HepG2 (cell line): Measurements from ENCODE around the gene MS4A2. TPM values are rescaled to one million over a fixed set of nuclear protein-coding genes. Genes with fewer than 3 reads are reported as not detected.

Source experiments
- ATAC-seq: fragments of 200-7000 bp; cut with Tn5 transposase; 3 replicates; pipeline ENCODE4 v1.9.1; 2020; ENCODE audit warnings: mild to moderate bottlenecking, moderate library complexity
- BruUV-seq: library from RNA; stranded (reverse); fragments of 400-500 nt; replicated peaks from 2 replicates; lab custom pipeline; 2021; lab: Mats Ljungman, UMichigan
- CTCF ChIA-PET: fragments of 300-600 bp; formaldehyde crosslinking; extraction: SDS; loops from one replicate; lab custom pipeline; 2021; ENCODE audit warnings: low total read pairs, inconsistent platforms, low intra/inter-chr PET ratio; lab: Yijun Ruan, JAX
- POLR2A ChIA-PET: fragments of 350-600 bp; sonication (Branson Sonifier 250); formaldehyde crosslinking; loops from one replicate; lab custom pipeline; 2020; ENCODE audit warnings: antibody characterized with exemption, inconsistent platforms; lab: Yijun Ruan, JAX
- DNase-seq: peaks from one replicate; pipeline ENCODE4 v3.0.0-alpha.2; 2015; ENCODE audit warnings: low spot score
- FAIRE-seq: peaks from 3 replicates; lab custom pipeline; 2011; peaks lifted over from hg19 to GRCh38; lab: Jason Lieb, UNC
- H2AFZ ChIP-seq: one replicate; pipeline ENCODE4 v1.6.1; 2011; ENCODE audit warnings: low read length, inconsistent platforms
- H3K27ac ChIP-seq: fragments of 300-600 bp; 3 replicates; pipeline ENCODE4 v1.8.0; 2011; ENCODE audit warnings: mixed run types, mild to moderate bottlenecking, mixed read lengths, low read length, inconsistent platforms; ENCODE audit not compliant: insufficient read depth; ENCODE audit errors: extremely low read length
- H3K27me3 ChIP-seq, 2 experiments: fragments of 200-600 bp in 1 of 2; 2 replicates in 1 of 2; 3 replicates in 1 of 2; pipeline versions ENCODE4 v1.6.0 to v1.8.0; 2011; ENCODE audit warnings: low read length in 2 of 2, mild to moderate bottlenecking in 2 of 2, moderate library complexity in 2 of 2, inconsistent platforms in 1 of 2; ENCODE audit not compliant: insufficient read depth in 2 of 2, control insufficient read depth in 1 of 2
- H3K36me3 ChIP-seq, 2 experiments: fragments of 200-600 bp in 1 of 2; replicated peaks in 1 of 2; 2 replicates in 1 of 2; 3 replicates in 1 of 2; pipeline versions ENCODE4 v1.5.1 to v1.8.0; 2011; ENCODE audit warnings: low read length in 2 of 2, inconsistent platforms in 1 of 2; ENCODE audit not compliant: insufficient read depth in 2 of 2, control insufficient read depth in 1 of 2
- H3K4me1 ChIP-seq: 2 replicates; pipeline ENCODE4 v1.5.1; 2012; ENCODE audit warnings: low read length, inconsistent platforms; ENCODE audit not compliant: insufficient read depth
- H3K4me2 ChIP-seq: 2 replicates; pipeline ENCODE4 v1.6.0; 2011; ENCODE audit warnings: low read depth, low read length, inconsistent platforms
- H3K4me3 ChIP-seq, 3 experiments: fragments of 200-600 bp in 1 of 3; sonication (generic), shearing (Covaris generic) in 1 of 3; replicated peaks in 1 of 3; 2 replicates each; pipeline ENCODE4 v1.5.1; 2011 to 2016; ENCODE audit warnings: low read length in 3 of 3, inconsistent platforms in 2 of 3, low read depth in 2 of 3, mild to moderate bottlenecking in 2 of 3, control low read depth in 1 of 3, mixed read lengths in 1 of 3; ENCODE audit not compliant: insufficient read depth in 1 of 3
- H3K79me2 ChIP-seq: one replicate; pipeline ENCODE4 v1.6.1; 2011; ENCODE audit warnings: low read length, inconsistent platforms; ENCODE audit not compliant: insufficient read depth
- H3K9ac ChIP-seq: 2 replicates; pipeline ENCODE4 v1.6.0; 2011; ENCODE audit warnings: mild to moderate bottlenecking, low read depth, low read length, inconsistent platforms; ENCODE audit not compliant: insufficient read depth
- H3K9me3 ChIP-seq: 2 replicates; pipeline ENCODE4 v1.5.1; 2012; ENCODE audit warnings: mild to moderate bottlenecking, low read length
- H4K20me1 ChIP-seq: 2 replicates; pipeline ENCODE4 v1.6.0; 2011; ENCODE audit warnings: inconsistent platforms, mild to moderate bottlenecking, low read length, moderate library complexity; ENCODE audit not compliant: insufficient read depth
- BATF2 ChIP-seq: sonication (generic); formaldehyde crosslinking; IDR thresholded peaks from 2 replicates; pipeline ENCODE4 v1.8.0; 2022; ENCODE audit warnings: mild to moderate bottlenecking, missing genetic modification reagents, moderate library complexity
- BCL3 ChIP-seq: sonication (generic); formaldehyde crosslinking; IDR thresholded peaks from 2 replicates; pipeline ENCODE4 v1.5.1; 2020; ENCODE audit warnings: mild to moderate bottlenecking, missing genetic modification reagents, moderate library complexity
- CREB1 ChIP-seq, 2 experiments: fragments of 450-650 bp in 1 of 2; IDR thresholded peaks; 2 replicates each; pipeline ENCODE4 v1.6.1; 2016 to 2017; ENCODE audit warnings: control low read depth in 1 of 2, mild to moderate bottlenecking in 1 of 2, missing compliant biosample characterization in 1 of 2, missing genetic modification characterization in 1 of 2
- DNMT3B ChIP-seq: conservative IDR thresholded peaks from 2 replicates; pipeline ENCODE4 v1.6.1; 2016; ENCODE audit warnings: missing biosample characterization, control low read depth
- ELF1 ChIP-seq: sonication (generic); formaldehyde crosslinking; IDR thresholded peaks from 2 replicates; pipeline ENCODE4 v1.4.0; 2020; ENCODE audit warnings: missing genetic modification reagents
- GLI4 ChIP-seq: sonication (generic); formaldehyde crosslinking; IDR thresholded peaks from 2 replicates; pipeline ENCODE4 v1.5.1; 2020; ENCODE audit warnings: missing genetic modification reagents, mild to moderate bottlenecking, moderate library complexity, borderline replicate concordance
- GPN1 ChIP-seq: sonication (generic); formaldehyde crosslinking; IDR thresholded peaks from 2 replicates; pipeline ENCODE4 v1.5.1; 2020; ENCODE audit warnings: missing genetic modification reagents, borderline replicate concordance
- KDM2A ChIP-seq: sonication (generic); formaldehyde crosslinking; IDR thresholded peaks from 2 replicates; pipeline ENCODE4 v1.4.0; 2020; ENCODE audit warnings: low read depth, missing genetic modification reagents, borderline replicate concordance
- MED13 ChIP-seq: sonication (generic); formaldehyde crosslinking; IDR thresholded peaks from 2 replicates; pipeline ENCODE4 v1.5.0; 2020; ENCODE audit warnings: missing genetic modification reagents
- RCOR2 ChIP-seq: IDR thresholded peaks from 2 replicates; pipeline ENCODE4 v1.6.1; 2016; ENCODE audit warnings: missing biosample characterization, missing genetic modification reagents
- ZNF232 ChIP-seq: sonication (generic); formaldehyde crosslinking; IDR thresholded peaks from 2 replicates; pipeline ENCODE4 v1.4.0; 2020; ENCODE audit warnings: missing genetic modification reagents, borderline replicate concordance
- WGBS: methylation state at CpG from one replicate; pipeline ENCODE4 v1.1.6; 2017; ENCODE audit warnings: low lambda C conversion rate; 5-methylcytosine and 5-hydroxymethylcytosine counted together
- in situ Hi-C: cut with HindIII; loops from 2 replicates; pipeline ENCODE4 v1.10.0; 2017; ENCODE audit warnings: low pct_unique_long_range_greater_than_20kb; ENCODE audit not compliant: extremely low pct_ligation_motif_present
- intact Hi-C: fragments of 100-400 bp; cut with micrococcal nuclease; formaldehyde crosslinking; loops from one replicate; pipeline ENCODE4 v1.10.0; 2022; ENCODE audit not compliant: unreplicated experiment
- polyA plus RNA-seq, 8 experiments: library from polyadenylated mRNA; depleted of rRNA in 3 of 8; stranded (reverse) in 7 of 8; unstranded in 1 of 8; fragments of >200 nt; fragmentation: Illumina TruSeq in 4 of 8; extraction: Trizol in 4 of 8; gene quantifications; 2 replicates each; pipeline versions ENCODE4 v1.2.1 to v1.2.3, GENCODE V29; 2011 to 2016; ENCODE audit warnings: low read depth in 4 of 8, missing spikeins in 1 of 8, mixed read lengths in 1 of 8; ENCODE audit not compliant: insufficient read depth in 1 of 8
- total RNA-seq, 5 experiments: library from RNA; depleted of rRNA; stranded (reverse); fragments of >200 nt; fragmentation: Illumina TruSeq; extraction: Trizol; gene quantifications; 2 replicates each; pipeline ENCODE4 v1.2.3, GENCODE V29; 2016; ENCODE audit warnings: low read depth in 1 of 5
- TF ChIP-seq, protein P1 (sequence below): sonication (generic); formaldehyde crosslinking; IDR thresholded peaks from 2 replicates; pipeline ENCODE4 v1.5.1; 2020; ENCODE audit warnings: missing genetic modification reagents, mild to moderate bottlenecking, borderline replicate concordance
- TF ChIP-seq, protein P2 (sequence below): IDR thresholded peaks from 2 replicates; pipeline ENCODE4 v1.6.1; 2012; ENCODE audit warnings: low read length, improper control_type of control experiment
- TF ChIP-seq, protein P3 (sequence below): sonication (generic); formaldehyde crosslinking; IDR thresholded peaks from 2 replicates; pipeline ENCODE4 v1.4.0; 2020; ENCODE audit warnings: missing genetic modification reagents

The MS4A2 gene
- total and polyA plus RNA-seq, 2 of the 13 experiments (the other 11 are each of a cell fraction or from before 2014, with no cell fraction given): not detected

- no peak overlapping the region for H3K27ac ChIP-seq
- BruUV-seq: no TSS peak
- no peak for ATAC-seq
- H3K79me2 ChIP-seq: no peaks in the 10 kb centered on the region
- ChIA-PET CTCF (no interaction called here), POLR2A (no interaction called here)
- in situ Hi-C loops (no loop called here), intact Hi-C loops (no loop called here)
- no peaks in the 10 kb centered on the region for H3K27me3 ChIP-seq
- no peaks in the 10 kb centered on the region for H4K20me1 ChIP-seq
- H3K4me3 ChIP-seq: no peak overlapping the region
- WGBS: 4% methylated on average over 4 of the region's 4 CpGs
- TF ChIP-seq, protein P1, sequence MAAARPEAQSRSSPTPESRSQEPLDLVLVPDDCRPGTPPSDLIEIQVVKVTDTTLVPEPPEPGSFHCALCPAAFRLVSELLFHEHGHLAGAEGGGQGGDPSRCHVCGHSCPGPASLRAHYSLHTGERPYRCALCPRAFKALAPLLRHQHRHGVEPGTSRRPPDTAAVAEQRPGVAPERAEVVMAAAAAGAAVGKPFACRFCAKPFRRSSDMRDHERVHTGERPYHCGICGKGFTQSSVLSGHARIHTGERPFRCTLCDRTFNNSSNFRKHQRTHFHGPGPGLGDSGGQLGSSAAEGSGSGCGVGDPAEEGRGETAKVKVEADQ (CRISPR knock-in tag): no peak
- TF ChIP-seq, protein P2, sequence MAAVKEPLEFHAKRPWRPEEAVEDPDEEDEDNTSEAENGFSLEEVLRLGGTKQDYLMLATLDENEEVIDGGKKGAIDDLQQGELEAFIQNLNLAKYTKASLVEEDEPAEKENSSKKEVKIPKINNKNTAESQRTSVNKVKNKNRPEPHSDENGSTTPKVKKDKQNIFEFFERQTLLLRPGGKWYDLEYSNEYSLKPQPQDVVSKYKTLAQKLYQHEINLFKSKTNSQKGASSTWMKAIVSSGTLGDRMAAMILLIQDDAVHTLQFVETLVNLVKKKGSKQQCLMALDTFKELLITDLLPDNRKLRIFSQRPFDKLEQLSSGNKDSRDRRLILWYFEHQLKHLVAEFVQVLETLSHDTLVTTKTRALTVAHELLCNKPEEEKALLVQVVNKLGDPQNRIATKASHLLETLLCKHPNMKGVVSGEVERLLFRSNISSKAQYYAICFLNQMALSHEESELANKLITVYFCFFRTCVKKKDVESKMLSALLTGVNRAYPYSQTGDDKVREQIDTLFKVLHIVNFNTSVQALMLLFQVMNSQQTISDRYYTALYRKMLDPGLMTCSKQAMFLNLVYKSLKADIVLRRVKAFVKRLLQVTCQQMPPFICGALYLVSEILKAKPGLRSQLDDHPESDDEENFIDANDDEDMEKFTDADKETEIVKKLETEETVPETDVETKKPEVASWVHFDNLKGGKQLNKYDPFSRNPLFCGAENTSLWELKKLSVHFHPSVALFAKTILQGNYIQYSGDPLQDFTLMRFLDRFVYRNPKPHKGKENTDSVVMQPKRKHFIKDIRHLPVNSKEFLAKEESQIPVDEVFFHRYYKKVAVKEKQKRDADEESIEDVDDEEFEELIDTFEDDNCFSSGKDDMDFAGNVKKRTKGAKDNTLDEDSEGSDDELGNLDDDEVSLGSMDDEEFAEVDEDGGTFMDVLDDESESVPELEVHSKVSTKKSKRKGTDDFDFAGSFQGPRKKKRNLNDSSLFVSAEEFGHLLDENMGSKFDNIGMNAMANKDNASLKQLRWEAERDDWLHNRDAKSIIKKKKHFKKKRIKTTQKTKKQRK: no peak
- TF ChIP-seq BCL3 (no peak), CREB1 (IDR thresholded peaks at IDR 0.05) (no peak), CREB1 (CRISPR knock-in tag; IDR thresholded peaks at IDR 0.05) (no peak), KDM2A (CRISPR knock-in tag) (no peak), GLI4 (no peak), DNMT3B (CRISPR knock-in tag) (no peak), GPN1 (CRISPR knock-in tag) (no peak), ZNF232 (CRISPR knock-in tag) (no peak), MED13 (CRISPR knock-in tag) (no peak), BATF2 (no peak), RCOR2 (no peak), ELF1 (CRISPR knock-in tag) (no peak)
- TF ChIP-seq, protein P3, sequence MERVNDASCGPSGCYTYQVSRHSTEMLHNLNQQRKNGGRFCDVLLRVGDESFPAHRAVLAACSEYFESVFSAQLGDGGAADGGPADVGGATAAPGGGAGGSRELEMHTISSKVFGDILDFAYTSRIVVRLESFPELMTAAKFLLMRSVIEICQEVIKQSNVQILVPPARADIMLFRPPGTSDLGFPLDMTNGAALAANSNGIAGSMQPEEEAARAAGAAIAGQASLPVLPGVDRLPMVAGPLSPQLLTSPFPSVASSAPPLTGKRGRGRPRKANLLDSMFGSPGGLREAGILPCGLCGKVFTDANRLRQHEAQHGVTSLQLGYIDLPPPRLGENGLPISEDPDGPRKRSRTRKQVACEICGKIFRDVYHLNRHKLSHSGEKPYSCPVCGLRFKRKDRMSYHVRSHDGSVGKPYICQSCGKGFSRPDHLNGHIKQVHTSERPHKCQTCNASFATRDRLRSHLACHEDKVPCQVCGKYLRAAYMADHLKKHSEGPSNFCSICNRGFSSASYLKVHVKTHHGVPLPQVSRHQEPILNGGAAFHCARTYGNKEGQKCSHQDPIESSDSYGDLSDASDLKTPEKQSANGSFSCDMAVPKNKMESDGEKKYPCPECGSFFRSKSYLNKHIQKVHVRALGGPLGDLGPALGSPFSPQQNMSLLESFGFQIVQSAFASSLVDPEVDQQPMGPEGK (CRISPR knock-in tag): no peak
- H3K9ac ChIP-seq: no peak overlapping the region
- no peak for DNase-seq
- H3K4me1 ChIP-seq: no peaks in the 10 kb centered on the region
- H3K4me2 ChIP-seq: no peak overlapping the region
- no peak overlapping the region for H2AFZ ChIP-seq
- H3K9me3 ChIP-seq: no peaks in the 10 kb centered on the region
- FAIRE-seq: no peak
- no peaks in the 10 kb centered on the region for H3K36me3 ChIP-seq
Measured at GRCh38 chr11:60078745-60079144, 9.7 kb upstream of the MS4A2 start.
